SW480 (cell line): ENCODE data around the gene POLD2.

ENCODE experiments used
- DNase-seq: peaks from one replicate; pipeline ENCODE4 v3.0.0-alpha.2; 2016; ENCODE audit warnings: low spot score

Gene POLD2

GRCh38 chr7:44082541-44083207, 40.7 kb downstream of the POLD2 start:
- peak; percentile 100 for DNase-seq

- DNase-seq = no peak
These were observed 42.0 kb downstream of the POLD2 start for GRCh38 chr7:44081266-44081748.

GRCh38 chr7:44080686-44081265, 42.6 kb downstream of the POLD2 start:
- DNase-seq = no peak

- DNase-seq = no peak
These were observed 43.2 kb downstream of the POLD2 start for GRCh38 chr7:44080118-44080517.

- no peak for DNase-seq
These were observed 43.9 kb downstream of the POLD2 start for GRCh38 chr7:44079331-44080021.

GRCh38 chr7:44078521-44078920, 44.8 kb downstream of the POLD2 start:
- no peak for DNase-seq

- no peak for DNase-seq
These were observed 45.7 kb downstream of the POLD2 start for GRCh38 chr7:44077681-44078091.

GRCh38 chr7:44077061-44077460, 46.3 kb downstream of the POLD2 start:
- DNase-seq = no peak

GRCh38 chr7:44076101-44076895, 47.0 kb downstream of the POLD2 start:
- no peak for DNase-seq

- no peak for DNase-seq
These were observed 47.9 kb downstream of the POLD2 start for GRCh38 chr7:44075296-44076075.

- no peak for DNase-seq
These were observed 49.0 kb downstream of the POLD2 start for GRCh38 chr7:44074349-44074695.

- DNase-seq = peak; percentile 84
These were observed 49.5 kb downstream of the POLD2 start for GRCh38 chr7:44073664-44074348.

GRCh38 chr7:44072364-44073231, 50.8 kb downstream of the POLD2 start:
- peak; percentile 85 for DNase-seq

- DNase-seq = peak; percentile 88
These were observed 51.5 kb downstream of the POLD2 start for GRCh38 chr7:44071726-44072363.

- DNase-seq = no peak
These were observed 55.3 kb downstream of the POLD2 start for GRCh38 chr7:44068054-44068453.

GRCh38 chr7:44067064-44067951, 56.0 kb downstream of the POLD2 start:
- DNase-seq = no peak

GRCh38 chr7:44066494-44067063, 56.8 kb downstream of the POLD2 start:
- no peak for DNase-seq

GRCh38 chr7:44066111-44066460, 57.3 kb downstream of the POLD2 start:
- no peak for DNase-seq
